ENCODE measurements around the gene STK11IP.

STK11IP gene

DNA sequence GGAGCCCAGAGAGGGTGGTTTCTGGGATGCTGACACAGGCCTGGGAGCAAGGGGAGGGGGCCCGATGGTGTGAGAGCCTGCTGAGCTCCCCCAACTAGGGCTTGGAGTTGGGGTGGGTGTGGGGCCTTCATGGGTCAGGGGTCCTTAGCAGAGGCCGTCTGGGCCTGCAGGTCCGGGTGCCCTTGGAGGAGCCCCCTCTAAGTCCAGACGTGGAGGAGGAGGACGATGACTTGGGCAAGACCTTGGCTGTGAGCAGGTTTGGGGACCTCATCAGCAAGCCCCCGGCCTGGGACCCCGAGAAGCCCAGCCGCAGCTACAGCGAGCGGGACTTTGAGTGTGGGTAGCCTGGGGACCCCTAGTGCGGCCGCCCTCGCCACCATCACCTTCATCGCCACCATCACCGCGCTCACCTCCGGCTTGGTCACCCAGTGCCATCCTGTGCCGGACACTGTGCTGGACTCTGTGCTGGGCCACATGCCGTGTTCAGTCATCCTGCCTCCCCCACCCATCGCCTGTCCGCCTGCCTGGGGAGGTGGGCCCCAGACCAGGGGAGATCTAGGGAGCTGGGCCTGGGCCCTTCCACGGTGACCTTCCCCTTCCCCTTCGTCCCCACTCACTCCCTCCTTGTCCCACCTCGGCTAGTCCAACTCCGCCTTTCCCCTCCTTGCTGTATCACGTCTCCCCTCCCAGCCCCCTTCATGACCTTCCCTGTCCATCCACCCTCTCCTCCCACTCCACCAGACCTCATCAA, 30.8 kb downstream of the STK11IP start:
- TF ChIP-seq CTCF (conservative IDR thresholded peaks at IDR 0.05; ENCODE audit: low read length), result no peak
- DNase-seq (ENCODE audit: low read depth), result no peak
- H3K4me3 ChIP-seq (ENCODE audit: low read length), result peak overlapping the region; percentile 64

- DNase-seq (ENCODE audit: low read depth), result no peak
- TF ChIP-seq CTCF (conservative IDR thresholded peaks at IDR 0.05; ENCODE audit: low read length), result no peak
- H3K4me3 ChIP-seq (ENCODE audit: low read length), result no peak overlapping the region
Measured at GRCh38 chr2:219628986-219629901, 31.6 kb downstream of the STK11IP start.

GRCh38 chr2:219629976-219630695, 32.5 kb downstream of the STK11IP start:
- no peak overlapping the region for H3K4me3 ChIP-seq (ENCODE audit: low read length)
- TF ChIP-seq CTCF (conservative IDR thresholded peaks at IDR 0.05; ENCODE audit: low read length), result no peak
- no peak for DNase-seq (ENCODE audit: low read depth)

- TF ChIP-seq CTCF (conservative IDR thresholded peaks at IDR 0.05; ENCODE audit: low read length), result no peak
Measured at GRCh38 chr2:219630770-219631405, 33.2 kb downstream of the STK11IP start.

DNA sequence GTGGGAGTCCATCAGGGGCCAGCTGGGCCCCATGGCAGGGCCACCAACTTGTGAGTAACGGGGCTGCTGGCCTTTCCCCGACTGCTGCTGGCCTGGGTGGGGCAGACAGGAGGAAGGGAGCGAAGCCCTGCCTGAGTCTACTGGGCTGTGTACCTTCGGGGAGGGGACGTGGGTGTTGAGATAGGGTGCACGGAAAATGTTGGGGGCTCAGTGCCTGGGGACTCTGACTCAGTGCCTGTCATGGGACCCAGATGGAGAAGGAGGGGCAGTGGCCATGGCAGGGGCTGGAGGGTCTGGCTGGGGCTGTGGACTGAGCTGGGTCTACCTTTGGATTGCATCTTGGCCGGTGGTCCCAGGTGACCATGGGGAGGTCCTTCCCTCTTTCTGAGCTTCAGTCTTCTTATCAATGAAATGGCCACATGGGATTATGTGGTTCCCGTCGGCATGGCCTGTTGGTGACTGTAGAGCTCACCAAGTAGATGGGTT, 33.8 kb downstream of the STK11IP start:
- H3K4me3 ChIP-seq (ENCODE audit: low read length), result no peak overlapping the region
- no peak for DNase-seq (ENCODE audit: low read depth)
- no peak for TF ChIP-seq CTCF (conservative IDR thresholded peaks at IDR 0.05; ENCODE audit: low read length)

More at GRCh38 chr2:219630770-219631405, 33.2 kb downstream of the STK11IP start:
- H3K4me3 ChIP-seq (ENCODE audit: low read length), result no peak overlapping the region
- DNase-seq (ENCODE audit: low read depth), result no peak

DNA sequence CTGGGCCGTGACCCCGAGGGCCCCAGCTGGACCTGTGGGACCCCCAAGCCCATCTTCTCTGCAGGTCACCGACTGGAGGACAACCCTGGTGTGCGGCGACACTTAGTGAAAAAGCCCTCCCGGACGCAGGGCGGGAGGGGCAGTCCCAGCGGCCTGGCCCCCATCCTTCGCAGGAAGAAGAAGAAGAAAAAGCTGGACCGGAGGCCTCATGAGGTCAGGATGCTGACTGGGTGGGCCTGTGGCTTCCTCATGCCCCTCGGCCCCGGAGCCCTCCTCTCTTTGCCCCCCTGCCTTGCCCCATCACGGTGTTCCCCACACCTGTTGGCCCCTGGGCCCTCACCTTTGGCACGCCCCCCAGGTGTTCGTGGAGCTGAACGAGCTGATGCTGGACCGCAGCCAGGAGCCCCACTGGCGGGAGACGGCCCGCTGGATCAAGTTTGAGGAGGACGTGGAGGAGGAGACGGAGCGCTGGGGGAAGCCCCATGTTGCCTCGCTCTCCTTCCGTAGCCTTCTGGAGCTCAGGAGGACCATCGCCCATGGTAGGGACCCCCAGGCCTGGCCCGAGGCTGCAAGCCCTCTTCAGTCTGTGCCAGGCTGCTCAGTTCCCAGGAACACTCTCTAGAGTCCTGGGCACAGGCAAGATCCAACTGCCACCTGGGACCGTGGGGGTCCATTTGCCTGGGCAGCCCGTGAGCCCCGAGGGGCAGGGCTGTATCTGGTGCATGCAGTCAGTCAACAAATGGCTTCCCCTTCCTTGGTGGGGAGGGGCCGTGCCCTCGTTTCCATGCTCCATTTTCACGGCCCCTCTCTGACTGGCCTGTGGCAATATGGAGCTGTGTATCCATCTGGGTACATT, 34.5 kb downstream of the STK11IP start:
- DNase-seq (ENCODE audit: low read depth), result no peak
- TF ChIP-seq CTCF (conservative IDR thresholded peaks at IDR 0.05; ENCODE audit: low read length), result no peak
- no peak overlapping the region for H3K4me3 ChIP-seq (ENCODE audit: low read length)
